H9 (cell line): ENCODE measurements around the gene SIPA1L3. TPM values are rescaled to one million over a fixed set of nuclear protein-coding genes. Genes with fewer than 3 reads are reported as not detected.

Experiments used
- DNase-seq: peaks from one replicate; pipeline ENCODE4 v3.0.0-alpha.2; 2017
- H2AFZ ChIP-seq: one replicate; pipeline ENCODE4 v1.6.1; 2013; ENCODE audit warnings: mild to moderate bottlenecking, low read length, control low read depth, moderate library complexity
- H2AK5ac ChIP-seq: 2 replicates; pipeline ENCODE4 v1.6.1; 2013; ENCODE audit warnings: low read length, control low read depth, mixed read lengths; ENCODE audit not compliant: insufficient read length
- H2BK120ac ChIP-seq: one replicate; pipeline ENCODE4 v1.6.1; 2013; ENCODE audit warnings: low read depth, mild to moderate bottlenecking, low read length, control low read depth, inconsistent platforms; ENCODE audit not compliant: poor library complexity, severe bottlenecking
- H2BK12ac ChIP-seq: 2 replicates; pipeline ENCODE4 v1.6.1; 2013; ENCODE audit warnings: low read length, control low read depth, mixed read lengths, low read depth; ENCODE audit not compliant: insufficient read length
- H2BK15ac ChIP-seq: 2 replicates; pipeline ENCODE4 v1.6.1; 2013; ENCODE audit warnings: low read depth, low read length, control low read depth
- H2BK20ac ChIP-seq: one replicate; pipeline ENCODE4 v1.6.1; 2013; ENCODE audit warnings: low read depth, mild to moderate bottlenecking, low read length, control low read depth, inconsistent platforms; ENCODE audit not compliant: poor library complexity, severe bottlenecking
- H2BK5ac ChIP-seq: 2 replicates; pipeline ENCODE4 v1.6.1; 2013; ENCODE audit warnings: low read length, control low read depth, mixed read lengths; ENCODE audit not compliant: insufficient read length
- H3K14ac ChIP-seq: 2 replicates; pipeline ENCODE4 v1.6.1; 2013; ENCODE audit warnings: low read length, control low read depth; ENCODE audit not compliant: insufficient read depth
- H3K18ac ChIP-seq: 2 replicates; pipeline ENCODE4 v1.6.1; 2013; ENCODE audit warnings: low read depth, mild to moderate bottlenecking, mixed read lengths, low read length, control low read depth; ENCODE audit not compliant: insufficient read length
- H3K23ac ChIP-seq: 2 replicates; pipeline ENCODE4 v1.6.1; 2013; ENCODE audit warnings: low read length, control low read depth, mixed read lengths, low read depth; ENCODE audit not compliant: insufficient read length
- H3K23me2 ChIP-seq: 2 replicates; pipeline ENCODE4 v1.6.1; 2013; ENCODE audit warnings: low read depth, mild to moderate bottlenecking, mixed read lengths, low read length, control low read depth; ENCODE audit not compliant: insufficient read length, poor library complexity, severe bottlenecking
- H3K27ac ChIP-seq: 2 replicates; pipeline ENCODE4 v1.5.1; 2013; ENCODE audit warnings: low read length, control low read depth, mixed read lengths, low read depth; ENCODE audit not compliant: insufficient read length
- H3K27me3 ChIP-seq: 2 replicates; pipeline ENCODE4 v1.6.1; 2013; ENCODE audit warnings: low read length, control low read depth, inconsistent platforms; ENCODE audit not compliant: insufficient read depth
- H3K4ac ChIP-seq: 2 replicates; pipeline ENCODE4 v1.6.1; 2013; ENCODE audit warnings: low read depth, mild to moderate bottlenecking, control low read depth, inconsistent platforms, low read length, moderate library complexity
- H3K4me1 ChIP-seq: 2 replicates; pipeline ENCODE4 v1.6.1; 2013; ENCODE audit warnings: low read length, control low read depth, inconsistent platforms; ENCODE audit not compliant: insufficient read depth
- H3K4me2 ChIP-seq: 2 replicates; pipeline ENCODE4 v1.6.1; 2013; ENCODE audit warnings: low read length, control low read depth, mixed read lengths; ENCODE audit not compliant: insufficient read length, insufficient read depth
- H3K56ac ChIP-seq: 2 replicates; pipeline ENCODE4 v1.6.1; 2013; ENCODE audit warnings: low read depth, mild to moderate bottlenecking, mixed read lengths, low read length, control low read depth; ENCODE audit not compliant: insufficient read length
- H3K79me1 ChIP-seq: 2 replicates; pipeline ENCODE4 v1.6.1; 2013; ENCODE audit warnings: low read depth, mild to moderate bottlenecking, moderate library complexity, low read length, control low read depth, inconsistent platforms; ENCODE audit not compliant: insufficient read depth, poor library complexity, severe bottlenecking
- H3K79me2 ChIP-seq: 2 replicates; pipeline ENCODE4 v1.6.1; 2013; ENCODE audit warnings: low read length, control low read depth, inconsistent platforms; ENCODE audit not compliant: insufficient read depth
- H3K9ac ChIP-seq: 2 replicates; pipeline ENCODE4 v1.6.1; 2013; ENCODE audit warnings: low read length, control low read depth, mixed read lengths; ENCODE audit not compliant: insufficient read length; ENCODE audit errors: extremely low read depth
- H3K9me3 ChIP-seq: one replicate; pipeline ENCODE4 v1.6.1; 2013; ENCODE audit warnings: low read depth, low read length, inconsistent platforms; ENCODE audit not compliant: control insufficient read depth
- H3T11ph ChIP-seq: one replicate; pipeline ENCODE4 v1.6.1; 2013; ENCODE audit warnings: mild to moderate bottlenecking, low read length, control low read depth, inconsistent platforms
- H4K20me1 ChIP-seq: one replicate; pipeline ENCODE4 v1.6.1; 2013; ENCODE audit not compliant: control insufficient read depth, insufficient read length, insufficient read depth
- H4K5ac ChIP-seq: 2 replicates; pipeline ENCODE4 v1.6.1; 2013; ENCODE audit warnings: low read depth, mild to moderate bottlenecking, mixed read lengths, low read length, control low read depth; ENCODE audit not compliant: insufficient read length
- H4K8ac ChIP-seq: replicated peaks from 2 replicates; pipeline ENCODE4 v1.6.1; 2013; ENCODE audit warnings: low read length, control low read depth, mixed read lengths, low read depth; ENCODE audit not compliant: insufficient read length
- H4K91ac ChIP-seq: 2 replicates; pipeline ENCODE4 v1.6.1; 2013; ENCODE audit warnings: low read depth, mild to moderate bottlenecking, moderate library complexity, mixed read lengths, low read length, control low read depth; ENCODE audit not compliant: insufficient read length
- H3K27ac Mint-ChIP-seq, 3 experiments: 2 replicates in 2 of 3; 3 replicates in 1 of 3; pipeline ENCODE4 v1.8.0; 2020 to 2021; ENCODE audit warnings: mixed read lengths in 3 of 3, mild to moderate bottlenecking in 1 of 3, moderate library complexity in 1 of 3
- H3K27me3 Mint-ChIP-seq: 2 replicates; pipeline ENCODE4 v1.8.0; 2021; ENCODE audit warnings: low read depth, mild to moderate bottlenecking, moderate library complexity, mixed read lengths
- H3K36me3 Mint-ChIP-seq, 3 experiments: 2 replicates in 2 of 3; 3 replicates in 1 of 3; pipeline ENCODE4 v1.8.0; 2020 to 2021; ENCODE audit warnings: low read depth in 3 of 3, mixed read lengths in 3 of 3; ENCODE audit not compliant: insufficient read depth in 1 of 3
- H3K4me1 Mint-ChIP-seq, 2 experiments: 2 replicates each; pipeline ENCODE4 v1.8.0; 2020; ENCODE audit warnings: mixed read lengths in 2 of 2
- H3K4me3 Mint-ChIP-seq, 2 experiments: 2 replicates in 1 of 2; 3 replicates in 1 of 2; pipeline ENCODE4 v1.8.0; 2020 to 2021; ENCODE audit warnings: mild to moderate bottlenecking in 2 of 2, mixed read lengths in 2 of 2, moderate library complexity in 1 of 2
- H3K9me3 Mint-ChIP-seq, 2 experiments: 2 replicates in 1 of 2; 3 replicates in 1 of 2; pipeline ENCODE4 v1.8.0; 2020; ENCODE audit warnings: mild to moderate bottlenecking in 2 of 2, mixed read lengths in 2 of 2, moderate library complexity in 1 of 2
- CTCF ChIP-seq: fragments of 200-600 bp; sonication (generic); conservative IDR thresholded peaks from 3 replicates; pipeline ENCODE4 v1.8.0; 2021; ENCODE audit warnings: antibody characterized with exemption, mild to moderate bottlenecking
- WGBS: extraction: QIAGEN DNeasy Blood & Tissue Kit; methylation state at CpG from one replicate; pipeline ENCODE4 v1.1.7; 2013; ENCODE audit warnings: missing lambda C conversion rate, low lambda C conversion rate, mixed read lengths; ENCODE audit not compliant: insufficient read length; ENCODE audit errors: extremely low coverage; 5-methylcytosine and 5-hydroxymethylcytosine counted together
- total RNA-seq: library from RNA; stranded (reverse); gene quantifications from 2 replicates; pipeline ENCODE4 v1.2.1, GENCODE V29; 2021

The SIPA1L3 gene
- total RNA-seq, 1 experiment from 2014 or later, result 40.1 TPM

GRCh38 chr19:38245826-38246498, 339.0 kb downstream of the SIPA1L3 start:
- no CpG with 5 or more reads among the region's 14 CpGs for WGBS
- no peak overlapping the region for H3T11ph ChIP-seq
- peaks cover 3% of the 10 kb centered on the region; the same call in 1 of the 2 replicates for H3K4me1 ChIP-seq

More at GRCh38 chr19:38245826-38246498, 339.0 kb downstream of the SIPA1L3 start:
- Histone ChIP-seq H3K23ac (no peak overlapping the region), H3K27me3 (no peaks in the 10 kb centered on the region), H3K4me2 (no peak overlapping the region), H2BK120ac (no peak overlapping the region), H2BK12ac (no peak overlapping the region), H3K9ac (no peak overlapping the region), H3K79me2 (no peaks in the 10 kb centered on the region), H2AFZ (no peak overlapping the region), H3K23me2 (peaks cover 7% of the 10 kb centered on the region), H3K9me3 (no peaks in the 10 kb centered on the region), H3K79me1 (no peaks in the 10 kb centered on the region), H4K5ac (no peak overlapping the region), H4K20me1 (no peaks in the 10 kb centered on the region), H4K91ac (no peak overlapping the region), H3K18ac (no peak overlapping the region), H3K27ac (no peak overlapping the region), H3K56ac (no peak overlapping the region), H2AK5ac (no peak overlapping the region), H3K4ac (no peak overlapping the region), H2BK15ac (no peak overlapping the region), H2BK5ac (no peak overlapping the region), H3K14ac (no peak overlapping the region), H4K8ac (no peak overlapping the region), H2BK20ac (no peak overlapping the region)
- Mint-ChIP-seq H3K4me3 (no peak overlapping the region), H3K36me3 (no peaks in the 10 kb centered on the region; a peak in 1 of 7 replicates), H3K4me1 (peaks cover 13 to 30% of the 10 kb centered on the region in 2 experiments), H3K27me3 (peaks cover 11% of the 10 kb centered on the region), H3K27ac (peak overlapping the region in 1 of 3 experiments; percentile 31; a peak in 1 of 7 replicates), H3K9me3 (no peaks in the 10 kb centered on the region; a peak in 1 of 5 replicates)
- TF ChIP-seq CTCF, result no peak
- DNase-seq, result no peak
